Measurements from ENCODE around the gene PTPRD. TPM values are rescaled to one million over a fixed set of nuclear protein-coding genes. Genes with fewer than 3 reads are reported as not detected.

PTPRD gene
- total RNA-seq, 1 donor from 2014 or later: 136 TPM

- Histone ChIP-seq H3K27ac (no peak overlapping the region), H3K9me3 (ENCODE audit: low read depth) (no peaks in the 10 kb centered on the region), H3K79me2 (ENCODE audit: low read depth) (no peaks in the 10 kb centered on the region), H3K27me3 (peaks cover 9% of the 10 kb centered on the region), H3K4me3 (no peak overlapping the region), H3K9ac (no peak overlapping the region), H2AFZ (replicated peaks) (no peak overlapping the region), H3F3A (ENCODE audit: low read depth) (peaks cover 7% of the 10 kb centered on the region), H4K20me1 (ENCODE audit: low read depth) (no peaks in the 10 kb centered on the region), H3K36me3 (no peaks in the 10 kb centered on the region), H3K4me1 (peaks cover 3% of the 10 kb centered on the region), H3K4me2 (no peak overlapping the region)
- Mint-ChIP-seq H3K36me3 (no peaks in the 10 kb centered on the region), H3K4me1 (peaks cover 4% of the 10 kb centered on the region), H3K9me3 (no peaks in the 10 kb centered on the region), H3K4me3 (no peak overlapping the region), H3K27me3 (ENCODE audit: insufficient read depth, low read depth) (no peaks in the 10 kb centered on the region), H3K27ac (no peak overlapping the region)
- DNase-seq (ENCODE audit: low spot score): peak; percentile 45
- TF ChIP-seq EZH2phosphoT487 (IDR thresholded peaks at IDR 0.05) (peak; percentile 28), EZH2 (IDR thresholded peaks at IDR 0.05) (no peak)
Measured at GRCh38 chr9:8946461-8946860, 1666.3 kb downstream of the PTPRD start.

GRCh38 chr9:8943392-8943791 is 1669.4 kb downstream of the PTPRD start:
- no peaks in the 10 kb centered on the region for H3K36me3 Mint-ChIP-seq
- no peaks in the 10 kb centered on the region for H3K9me3 Mint-ChIP-seq
- Histone ChIP-seq H2AFZ (replicated peaks) (no peak overlapping the region), H3K79me2 (ENCODE audit: low read depth) (no peaks in the 10 kb centered on the region), H3K4me1 (peaks cover 3% of the 10 kb centered on the region), H3K9ac (no peak overlapping the region), H3K4me2 (no peak overlapping the region), H3K27me3 (peaks cover 9% of the 10 kb centered on the region), H3K4me3 (no peak overlapping the region), H4K20me1 (ENCODE audit: low read depth) (no peaks in the 10 kb centered on the region), H3K36me3 (no peaks in the 10 kb centered on the region), H3K9me3 (ENCODE audit: low read depth) (no peaks in the 10 kb centered on the region), H3F3A (ENCODE audit: low read depth) (peaks cover 7% of the 10 kb centered on the region), H3K27ac (no peak overlapping the region)
- no peak for DNase-seq (ENCODE audit: low spot score)
- peaks cover 4% of the 10 kb centered on the region for H3K4me1 Mint-ChIP-seq
- H3K27me3 Mint-ChIP-seq (ENCODE audit: insufficient read depth, low read depth): no peaks in the 10 kb centered on the region
- no peak overlapping the region for H3K27ac Mint-ChIP-seq
- H3K4me3 Mint-ChIP-seq: no peak overlapping the region
- TF ChIP-seq EZH2phosphoT487 (IDR thresholded peaks at IDR 0.05) (no peak), CTCF (IDR thresholded peaks at IDR 0.05) (no peak), EZH2 (IDR thresholded peaks at IDR 0.05) (no peak)

- H3K4me3 ChIP-seq: no peak overlapping the region
- H2AFZ ChIP-seq (replicated peaks): no peak overlapping the region
- H4K20me1 ChIP-seq (ENCODE audit: low read depth): no peaks in the 10 kb centered on the region
- H3K9ac ChIP-seq: no peak overlapping the region
- Mint-ChIP-seq H3K27ac (no peak overlapping the region), H3K4me3 (no peak overlapping the region), H3K9me3 (no peaks in the 10 kb centered on the region), H3K36me3 (no peaks in the 10 kb centered on the region), H3K27me3 (ENCODE audit: insufficient read depth, low read depth) (no peaks in the 10 kb centered on the region), H3K4me1 (peaks cover 4% of the 10 kb centered on the region)
- peaks cover 9% of the 10 kb centered on the region for H3K27me3 ChIP-seq
- H3K27ac ChIP-seq: no peak overlapping the region
- no peaks in the 10 kb centered on the region for H3K4me1 ChIP-seq
- TF ChIP-seq EZH2phosphoT487 (IDR thresholded peaks at IDR 0.05) (no peak), CTCF (IDR thresholded peaks at IDR 0.05) (no peak), EZH2 (IDR thresholded peaks at IDR 0.05) (no peak)
- H3K4me2 ChIP-seq: no peak overlapping the region
- H3F3A ChIP-seq (ENCODE audit: low read depth): no peaks in the 10 kb centered on the region
- no peaks in the 10 kb centered on the region for H3K9me3 ChIP-seq (ENCODE audit: low read depth)
- H3K36me3 ChIP-seq: no peaks in the 10 kb centered on the region
- no peaks in the 10 kb centered on the region for H3K79me2 ChIP-seq (ENCODE audit: low read depth)
- no peak for DNase-seq (ENCODE audit: low spot score)
Measured at GRCh38 chr9:8940650-8941049, 1672.2 kb downstream of the PTPRD start.

- H3K27me3 ChIP-seq: no peaks in the 10 kb centered on the region
- no peaks in the 10 kb centered on the region for H3K79me2 ChIP-seq (ENCODE audit: low read depth)
- H3K27ac ChIP-seq: no peak overlapping the region
- Mint-ChIP-seq H3K27me3 (ENCODE audit: insufficient read depth, low read depth) (no peaks in the 10 kb centered on the region), H3K4me1 (no peaks in the 10 kb centered on the region), H3K36me3 (no peaks in the 10 kb centered on the region), H3K27ac (no peak overlapping the region), H3K4me3 (no peak overlapping the region), H3K9me3 (peaks cover 1% of the 10 kb centered on the region)
- H3K4me2 ChIP-seq: no peak overlapping the region
- no peaks in the 10 kb centered on the region for H3F3A ChIP-seq (ENCODE audit: low read depth)
- no peak overlapping the region for H3K9ac ChIP-seq
- TF ChIP-seq EZH2phosphoT487 (IDR thresholded peaks at IDR 0.05) (no peak), EZH2 (IDR thresholded peaks at IDR 0.05) (no peak), CTCF (IDR thresholded peaks at IDR 0.05) (no peak)
- H4K20me1 ChIP-seq (ENCODE audit: low read depth): no peaks in the 10 kb centered on the region
- H3K36me3 ChIP-seq: no peaks in the 10 kb centered on the region
- DNase-seq (ENCODE audit: low spot score): no peak
- H2AFZ ChIP-seq (replicated peaks): no peak overlapping the region
- no peaks in the 10 kb centered on the region for H3K4me1 ChIP-seq
- H3K4me3 ChIP-seq: no peak overlapping the region
- H3K9me3 ChIP-seq (ENCODE audit: low read depth): no peaks in the 10 kb centered on the region
Measured at GRCh38 chr9:8926461-8926860, 1686.3 kb downstream of the PTPRD start.

All from neural progenitor cell (in vitro differentiated cells).